Type B pancreatic cell (in vitro differentiated cells): ENCODE measurements around the gene CLEC18C. TPM values are rescaled to one million over a fixed set of nuclear protein-coding genes. Genes with fewer than 3 reads are reported as not detected.

ENCODE experiments used
- DNase-seq: peaks from one replicate; pipeline ENCODE4 v3.0.0; 2021; ENCODE audit warnings: mixed read lengths; ENCODE audit not compliant: unreplicated experiment; ENCODE audit errors: extremely low spot score
- H3K27ac Mint-ChIP-seq: 2 replicates; pipeline ENCODE4 v1.8.0; 2021; ENCODE audit warnings: mild to moderate bottlenecking, mixed read lengths
- H3K27me3 Mint-ChIP-seq: 2 replicates; pipeline ENCODE4 v1.8.0; 2021; ENCODE audit warnings: mixed read lengths
- H3K36me3 Mint-ChIP-seq: 2 replicates; pipeline ENCODE4 v1.8.0; 2021; ENCODE audit warnings: mixed read lengths
- H3K4me1 Mint-ChIP-seq: one replicate; pipeline ENCODE4 v1.8.0; 2021; ENCODE audit warnings: mixed read lengths; ENCODE audit not compliant: unreplicated experiment
- H3K4me3 Mint-ChIP-seq: 2 replicates; pipeline ENCODE4 v1.8.0; 2021; ENCODE audit warnings: mild to moderate bottlenecking, mixed read lengths
- H3K9me3 Mint-ChIP-seq: 2 replicates; pipeline ENCODE4 v1.8.0; 2021; ENCODE audit warnings: mixed read lengths
- total RNA-seq: library from RNA; stranded (reverse); gene quantifications from 2 replicates; pipeline ENCODE4 v1.2.1, GENCODE V29; 2021; ENCODE audit warnings: low replicate concordance
- TF ChIP-seq, protein P1 (sequence below): fragments of 200-600 bp; sonication (generic); conservative IDR thresholded peaks from 2 replicates; pipeline ENCODE4 v1.5.0; 2021; ENCODE audit warnings: antibody characterized with exemption, mild to moderate bottlenecking

Gene CLEC18C
- total RNA-seq, 1 donor from 2014 or later: 1.1 TPM

DNA sequence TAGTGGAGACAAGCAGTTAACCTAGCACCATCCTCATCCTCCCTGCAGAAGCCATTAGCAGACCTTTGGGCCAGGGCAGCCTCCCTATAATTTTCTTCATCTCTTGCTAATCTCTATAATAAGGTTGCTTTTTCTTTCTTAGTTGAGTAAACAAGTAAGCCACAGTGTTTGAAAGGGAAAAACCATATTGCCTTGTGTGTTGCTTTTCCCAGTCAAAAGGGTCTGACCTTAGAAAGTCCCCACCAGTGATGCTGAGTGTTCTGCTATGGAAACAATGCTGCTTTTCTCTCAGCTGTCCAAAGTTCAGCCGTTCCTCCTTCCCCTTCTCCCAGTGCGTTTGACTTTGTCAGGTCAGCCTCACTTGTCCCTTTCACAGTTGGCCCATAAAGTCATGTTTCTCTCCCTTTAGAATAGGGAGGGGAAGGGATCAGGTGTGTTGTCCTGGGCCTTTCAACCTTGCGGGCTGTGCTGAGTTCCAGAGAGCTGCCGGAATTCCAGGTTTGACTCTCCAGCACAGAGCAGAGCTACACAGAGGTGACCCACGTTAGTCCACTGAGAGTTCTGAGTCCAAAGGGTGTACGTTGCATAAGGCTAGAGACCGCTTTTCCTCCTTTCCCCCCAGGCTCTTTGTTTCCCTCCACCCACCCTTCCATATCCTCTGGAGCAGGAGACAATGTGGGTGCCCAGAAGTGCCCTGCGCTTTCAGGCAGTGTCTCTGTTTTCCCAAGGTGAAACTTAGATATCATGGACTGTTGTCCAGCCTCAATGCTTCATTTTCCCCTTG is 15.9 kb upstream of the CLEC18C start:
- no peaks in the 10 kb centered on the region for H3K27me3 Mint-ChIP-seq
- H3K4me3 Mint-ChIP-seq: no peak overlapping the region
- TF ChIP-seq, protein P1, sequence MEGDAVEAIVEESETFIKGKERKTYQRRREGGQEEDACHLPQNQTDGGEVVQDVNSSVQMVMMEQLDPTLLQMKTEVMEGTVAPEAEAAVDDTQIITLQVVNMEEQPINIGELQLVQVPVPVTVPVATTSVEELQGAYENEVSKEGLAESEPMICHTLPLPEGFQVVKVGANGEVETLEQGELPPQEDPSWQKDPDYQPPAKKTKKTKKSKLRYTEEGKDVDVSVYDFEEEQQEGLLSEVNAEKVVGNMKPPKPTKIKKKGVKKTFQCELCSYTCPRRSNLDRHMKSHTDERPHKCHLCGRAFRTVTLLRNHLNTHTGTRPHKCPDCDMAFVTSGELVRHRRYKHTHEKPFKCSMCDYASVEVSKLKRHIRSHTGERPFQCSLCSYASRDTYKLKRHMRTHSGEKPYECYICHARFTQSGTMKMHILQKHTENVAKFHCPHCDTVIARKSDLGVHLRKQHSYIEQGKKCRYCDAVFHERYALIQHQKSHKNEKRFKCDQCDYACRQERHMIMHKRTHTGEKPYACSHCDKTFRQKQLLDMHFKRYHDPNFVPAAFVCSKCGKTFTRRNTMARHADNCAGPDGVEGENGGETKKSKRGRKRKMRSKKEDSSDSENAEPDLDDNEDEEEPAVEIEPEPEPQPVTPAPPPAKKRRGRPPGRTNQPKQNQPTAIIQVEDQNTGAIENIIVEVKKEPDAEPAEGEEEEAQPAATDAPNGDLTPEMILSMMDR: no peak
- peaks cover 15% of the 10 kb centered on the region for H3K36me3 Mint-ChIP-seq
- peak; percentile 42 for DNase-seq
- no peaks in the 10 kb centered on the region for H3K4me1 Mint-ChIP-seq
- no peak overlapping the region for H3K27ac Mint-ChIP-seq
- H3K9me3 Mint-ChIP-seq: no peaks in the 10 kb centered on the region

DNA sequence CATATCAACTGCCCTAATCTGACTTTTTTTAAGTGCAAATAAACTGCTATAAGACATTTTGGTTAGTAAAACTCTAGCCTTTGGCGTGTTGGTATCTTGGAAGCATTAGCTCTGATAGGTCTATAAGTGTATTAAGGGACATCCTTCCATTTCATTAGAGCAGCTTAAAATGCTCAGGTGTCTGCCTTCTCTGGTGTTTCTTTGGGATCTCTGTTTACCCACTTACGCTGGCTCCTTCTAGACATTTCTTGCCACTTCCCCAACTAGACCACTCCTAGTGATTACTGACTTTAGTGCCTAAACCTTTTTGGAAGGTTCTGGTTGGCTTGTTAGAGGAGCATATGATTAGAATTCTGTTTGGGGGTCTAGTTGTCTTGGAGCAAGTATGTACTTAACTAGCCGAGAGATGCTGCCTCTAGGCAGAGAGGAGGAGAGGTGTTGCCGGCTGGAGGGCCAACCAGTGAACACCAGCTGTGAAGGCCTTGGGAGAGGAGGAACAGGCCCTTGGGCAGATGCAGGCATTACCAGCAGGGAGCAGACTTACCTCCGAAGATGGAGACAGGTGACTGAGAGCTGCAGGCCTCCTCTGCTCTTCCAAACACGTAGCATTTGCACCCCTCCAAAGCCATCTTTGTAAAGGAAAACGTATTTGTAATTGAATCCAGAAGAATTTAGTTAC is 15.2 kb upstream of the CLEC18C start:
- Mint-ChIP-seq H3K27me3 (no peaks in the 10 kb centered on the region), H3K4me1 (peaks cover 2% of the 10 kb centered on the region), H3K36me3 (peaks cover 12% of the 10 kb centered on the region), H3K4me3 (no peak overlapping the region), H3K27ac (no peak overlapping the region), H3K9me3 (no peaks in the 10 kb centered on the region)
- DNase-seq: peak; percentile 63
- TF ChIP-seq, protein P1: no peak

DNA sequence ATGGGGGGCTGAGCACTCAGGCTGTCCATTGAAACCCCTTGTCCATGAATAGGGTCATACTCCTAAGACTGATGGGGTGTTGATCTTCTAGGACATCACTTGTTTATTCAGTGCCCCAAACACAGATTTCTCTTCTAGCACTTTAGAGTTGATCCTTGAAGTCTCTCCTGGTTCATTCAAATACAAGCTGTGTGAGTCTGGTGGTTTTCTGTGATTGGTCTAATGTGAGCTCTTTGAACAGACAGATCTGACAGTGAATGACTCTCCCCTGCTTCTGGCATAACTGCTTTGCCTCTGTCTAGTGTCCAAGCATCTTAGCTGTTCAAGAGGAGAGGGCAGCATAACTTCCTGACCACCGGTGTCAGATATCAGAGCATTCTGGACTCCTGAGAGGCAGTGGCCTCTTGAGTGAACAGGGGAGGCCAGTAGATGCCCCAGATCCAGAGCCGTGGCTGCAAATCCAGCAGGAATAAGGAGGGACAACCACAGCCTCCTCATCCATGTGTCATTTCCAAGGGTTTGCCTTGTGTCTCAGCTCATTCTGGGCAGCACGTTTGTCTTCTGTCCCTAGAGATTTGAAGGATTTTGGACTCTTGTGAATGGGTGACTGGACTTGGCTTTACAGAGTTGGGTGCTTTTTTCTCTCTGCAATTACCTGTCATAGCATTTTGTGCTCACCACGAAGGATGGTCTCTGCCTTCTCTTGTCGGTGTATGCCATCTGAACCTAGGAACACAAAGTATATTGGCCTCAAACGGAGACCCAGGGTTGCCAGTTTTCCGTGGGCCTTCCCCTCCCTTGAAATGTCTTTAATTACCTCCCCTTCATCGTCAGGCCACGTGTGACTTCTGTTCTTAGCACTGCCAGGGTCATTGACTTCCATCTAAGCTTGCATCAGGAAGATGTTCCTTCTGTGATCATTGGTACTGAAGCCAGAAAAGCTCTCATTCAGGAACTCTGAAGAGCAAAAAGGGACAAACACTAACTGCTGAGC is 13.9 kb upstream of the CLEC18C start:
- Mint-ChIP-seq H3K9me3 (no peaks in the 10 kb centered on the region), H3K27ac (no peak overlapping the region), H3K27me3 (no peaks in the 10 kb centered on the region), H3K4me3 (no peak overlapping the region), H3K4me1 (peaks cover 5% of the 10 kb centered on the region), H3K36me3 (peaks cover 11% of the 10 kb centered on the region)
- DNase-seq: peak; percentile 49
- TF ChIP-seq, protein P1: no peak

DNA sequence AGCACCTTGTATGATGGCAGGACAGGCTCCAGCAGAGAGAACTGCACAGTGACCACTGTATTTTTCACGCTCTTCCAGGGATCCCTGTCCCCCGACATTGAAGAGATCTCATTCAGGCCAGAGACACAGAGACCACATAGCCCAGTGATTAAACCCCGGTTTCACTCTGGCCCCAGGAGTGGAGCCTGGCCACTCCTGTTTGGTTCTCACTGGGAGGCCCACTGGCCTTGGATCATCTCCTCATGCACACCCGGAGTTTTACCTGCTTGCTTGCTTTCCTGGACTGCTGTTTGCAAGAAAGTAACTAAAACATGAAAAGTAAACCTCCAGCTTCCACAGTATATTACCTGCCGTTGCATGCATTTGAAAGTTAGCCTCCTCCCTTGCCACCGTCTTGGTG is 13.2 kb upstream of the CLEC18C start:
- TF ChIP-seq, protein P1: no peak
- Mint-ChIP-seq H3K27ac (no peak overlapping the region), H3K4me3 (no peak overlapping the region), H3K9me3 (no peaks in the 10 kb centered on the region), H3K36me3 (peaks cover 11% of the 10 kb centered on the region), H3K27me3 (no peaks in the 10 kb centered on the region), H3K4me1 (peaks cover 10% of the 10 kb centered on the region)
- peak; percentile 62 for DNase-seq

DNA sequence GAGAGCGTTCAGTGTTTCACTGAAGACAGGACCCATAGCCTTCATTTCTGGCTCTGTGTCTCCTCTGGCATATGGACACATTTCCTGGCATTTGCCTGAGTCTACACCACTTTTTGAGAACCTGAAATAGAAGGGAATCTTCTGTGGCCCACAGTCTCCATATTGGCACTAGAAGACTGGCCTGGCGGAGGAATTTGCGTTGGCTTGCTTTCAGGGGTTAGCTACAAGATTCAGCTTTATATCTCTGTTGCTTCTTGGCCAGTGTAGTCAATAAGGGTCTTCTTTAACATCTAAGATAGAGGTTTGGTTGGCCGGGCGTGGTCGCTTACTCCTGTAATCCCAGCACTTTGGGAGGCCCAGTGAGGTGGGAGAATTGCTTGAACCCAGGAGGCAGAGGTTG is 12.8 kb upstream of the CLEC18C start:
- no peaks in the 10 kb centered on the region for H3K9me3 Mint-ChIP-seq
- peaks cover 11% of the 10 kb centered on the region for H3K36me3 Mint-ChIP-seq
- peaks cover 10% of the 10 kb centered on the region for H3K4me1 Mint-ChIP-seq
- peak; percentile 52 for DNase-seq
- H3K4me3 Mint-ChIP-seq: no peak overlapping the region
- no peaks in the 10 kb centered on the region for H3K27me3 Mint-ChIP-seq
- TF ChIP-seq, protein P1: no peak
- H3K27ac Mint-ChIP-seq: no peak overlapping the region
